Measurements from ENCODE around the gene ABCC1.

- TF ChIP-seq CTCF (IDR thresholded peaks at IDR 0.05) (no peak), SP1 (CRISPR knock-in tag; conservative IDR thresholded peaks at IDR 0.05) (no peak), ATF3 (CRISPR knock-in tag; conservative IDR thresholded peaks at IDR 0.05) (no peak), MLX (CRISPR knock-in tag; IDR thresholded peaks at IDR 0.05) (no peak)
- TF ChIP-seq, protein P1, sequence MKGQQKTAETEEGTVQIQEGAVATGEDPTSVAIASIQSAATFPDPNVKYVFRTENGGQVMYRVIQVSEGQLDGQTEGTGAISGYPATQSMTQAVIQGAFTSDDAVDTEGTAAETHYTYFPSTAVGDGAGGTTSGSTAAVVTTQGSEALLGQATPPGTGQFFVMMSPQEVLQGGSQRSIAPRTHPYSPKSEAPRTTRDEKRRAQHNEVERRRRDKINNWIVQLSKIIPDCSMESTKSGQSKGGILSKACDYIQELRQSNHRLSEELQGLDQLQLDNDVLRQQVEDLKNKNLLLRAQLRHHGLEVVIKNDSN (CRISPR knock-in tag; IDR thresholded peaks at IDR 0.05), result no peak
- TF ChIP-seq, protein P2, sequence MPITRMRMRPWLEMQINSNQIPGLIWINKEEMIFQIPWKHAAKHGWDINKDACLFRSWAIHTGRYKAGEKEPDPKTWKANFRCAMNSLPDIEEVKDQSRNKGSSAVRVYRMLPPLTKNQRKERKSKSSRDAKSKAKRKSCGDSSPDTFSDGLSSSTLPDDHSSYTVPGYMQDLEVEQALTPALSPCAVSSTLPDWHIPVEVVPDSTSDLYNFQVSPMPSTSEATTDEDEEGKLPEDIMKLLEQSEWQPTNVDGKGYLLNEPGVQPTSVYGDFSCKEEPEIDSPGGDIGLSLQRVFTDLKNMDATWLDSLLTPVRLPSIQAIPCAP (CRISPR knock-in tag; IDR thresholded peaks at IDR 0.05), result no peak
Measured at GRCh38 chr16:16063683-16064082, 114.3 kb downstream of the ABCC1 start.

Measured in WTC11 (cell line).